Nephron (organoid): Measurements from ENCODE around the gene NR2C2.

Experiments
- H3K27ac Mint-ChIP-seq, 3 experiments: 2 replicates each; pipeline ENCODE4 v1.8.0; 2020; ENCODE audit warnings: mixed read lengths in 3 of 3, mild to moderate bottlenecking in 2 of 3, moderate library complexity in 1 of 3
- H3K27me3 Mint-ChIP-seq: 2 replicates; pipeline ENCODE4 v1.8.0; 2021; ENCODE audit warnings: low read depth, mild to moderate bottlenecking, moderate library complexity, mixed read lengths
- H3K36me3 Mint-ChIP-seq: 2 replicates; pipeline ENCODE4 v1.8.0; 2020; ENCODE audit warnings: low read depth, mixed read lengths
- H3K4me1 Mint-ChIP-seq: 2 replicates; pipeline ENCODE4 v1.8.0; 2020; ENCODE audit warnings: mixed read lengths
- H3K4me3 Mint-ChIP-seq, 3 experiments: 2 replicates each; pipeline ENCODE4 v1.8.0; 2020; ENCODE audit warnings: mild to moderate bottlenecking in 3 of 3, mixed read lengths in 3 of 3, moderate library complexity in 2 of 3
- H3K9me3 Mint-ChIP-seq: 2 replicates; pipeline ENCODE4 v1.8.0; 2020; ENCODE audit warnings: mixed read lengths
- CTCF ChIP-seq, 3 experiments: fragments of 200-600 bp; sonication (generic); IDR thresholded peaks; one replicate each; pipeline ENCODE4 v1.5.0; 2021; ENCODE audit warnings: antibody characterized with exemption in 3 of 3; ENCODE audit not compliant: unreplicated experiment in 3 of 3

NR2C2 gene

GRCh38 chr3:14925729-14926591, 21.4 kb upstream of the NR2C2 start:
- Mint-ChIP-seq H3K9me3 (no peaks in the 10 kb centered on the region), H3K27me3 (no peaks in the 10 kb centered on the region), H3K4me1 (no peaks in the 10 kb centered on the region), H3K4me3 (no peak overlapping the region), H3K27ac (no peak overlapping the region), H3K36me3 (no peaks in the 10 kb centered on the region)
- TF ChIP-seq CTCF (IDR thresholded peaks at IDR 0.05; ENCODE audit: unreplicated experiment in 3 of 3) = peak; percentile 75 to 82 (median 81)

- H3K27ac Mint-ChIP-seq = no peak overlapping the region
- H3K4me3 Mint-ChIP-seq = no peak overlapping the region
- no peaks in the 10 kb centered on the region for H3K27me3 Mint-ChIP-seq
- no peaks in the 10 kb centered on the region for H3K4me1 Mint-ChIP-seq
- no peak for TF ChIP-seq CTCF (IDR thresholded peaks at IDR 0.05; ENCODE audit: unreplicated experiment in 3 of 3)
- no peaks in the 10 kb centered on the region for H3K9me3 Mint-ChIP-seq
- no peaks in the 10 kb centered on the region for H3K36me3 Mint-ChIP-seq
These were observed 20.8 kb upstream of the NR2C2 start for GRCh38 chr3:14926592-14926991.

GRCh38 chr3:14927308-14927707, 20.1 kb upstream of the NR2C2 start:
- no peaks in the 10 kb centered on the region for H3K9me3 Mint-ChIP-seq
- no peak overlapping the region for H3K4me3 Mint-ChIP-seq
- no peaks in the 10 kb centered on the region for H3K4me1 Mint-ChIP-seq
- TF ChIP-seq CTCF (IDR thresholded peaks at IDR 0.05; ENCODE audit: unreplicated experiment in 3 of 3) = no peak
- H3K27me3 Mint-ChIP-seq = no peaks in the 10 kb centered on the region
- no peak overlapping the region for H3K27ac Mint-ChIP-seq
- no peaks in the 10 kb centered on the region for H3K36me3 Mint-ChIP-seq

GRCh38 chr3:14929310-14930074, 17.9 kb upstream of the NR2C2 start:
- no peaks in the 10 kb centered on the region for H3K36me3 Mint-ChIP-seq
- H3K4me1 Mint-ChIP-seq = peaks cover 3% of the 10 kb centered on the region

GRCh38 chr3:14933820-14934425, 13.5 kb upstream of the NR2C2 start:
- Mint-ChIP-seq H3K4me3 (peak overlapping the region in 1 of 3 experiments; percentile 8), H3K27me3 (no peaks in the 10 kb centered on the region)

More at GRCh38 chr3:14929310-14930074, 17.9 kb upstream of the NR2C2 start:
- no peak for TF ChIP-seq CTCF (IDR thresholded peaks at IDR 0.05; ENCODE audit: unreplicated experiment in 3 of 3)
- Mint-ChIP-seq H3K9me3 (no peaks in the 10 kb centered on the region), H3K4me3 (no peak overlapping the region), H3K27me3 (no peaks in the 10 kb centered on the region), H3K27ac (no peak overlapping the region)

More at GRCh38 chr3:14933820-14934425, 13.5 kb upstream of the NR2C2 start:
- peak overlapping the region; percentile 28 to 92 (median 69) for H3K27ac Mint-ChIP-seq
- peaks cover 3% of the 10 kb centered on the region for H3K4me1 Mint-ChIP-seq
- TF ChIP-seq CTCF (IDR thresholded peaks at IDR 0.05; ENCODE audit: unreplicated experiment in 3 of 3) = no peak
- no peaks in the 10 kb centered on the region for H3K9me3 Mint-ChIP-seq
- no peaks in the 10 kb centered on the region for H3K36me3 Mint-ChIP-seq
